Left lobe of liver (tissue), 2 donors: ENCODE results near the gene NOC4L. TPM values are rescaled to one million over a fixed set of nuclear protein-coding genes. Genes with fewer than 3 reads are reported as not detected.
A peak's percentile ranks its signal among the peaks of the same experiment; 100 is the strongest.

Experiments used
- ATAC-seq: fragments of 200-7000 bp; cut with Tn5 transposase; one replicate; pipeline ENCODE4 v1.9.1; 2020; ENCODE audit warnings: mild to moderate bottlenecking, moderate library complexity
- DNase-seq: peaks from one replicate; pipeline ENCODE4 v3.0.0-alpha.2; 2020; ENCODE audit warnings: low spot score
- total RNA-seq: library from RNA; stranded (reverse); gene quantifications from one replicate; pipeline ENCODE4 v1.2.1, GENCODE V29; 2021
- donor health status: DM: no; HTN: no; CAD: no; lungs with moderate emphysema.
- donor health status: DM: no; HTN: yes; CAD: no.

The NOC4L gene
- total RNA-seq, 1 donor from 2014 or later, result 9.9 TPM

- no peak for ATAC-seq
- DNase-seq, result no peak
These were observed 22.7 kb downstream of the NOC4L start for GRCh38 chr12:132166801-132167591.

GRCh38 chr12:132167611-132168310, 23.5 kb downstream of the NOC4L start:
- no peak for ATAC-seq
- DNase-seq, result no peak

- no peak for ATAC-seq
- DNase-seq, result no peak
These were observed 24.2 kb downstream of the NOC4L start for GRCh38 chr12:132168311-132169031.

- ATAC-seq (no peak), DNase-seq (no peak)
These were observed 25.1 kb downstream of the NOC4L start for GRCh38 chr12:132169376-132169775.

GRCh38 chr12:132170094-132170636, 25.9 kb downstream of the NOC4L start:
- no peak for DNase-seq
- no peak for ATAC-seq

- DNase-seq (no peak), ATAC-seq (no peak)
These were observed 26.5 kb downstream of the NOC4L start for GRCh38 chr12:132170637-132171292.

- DNase-seq (no peak), ATAC-seq (no peak)
These were observed 27.2 kb downstream of the NOC4L start for GRCh38 chr12:132171293-132171967.

- ATAC-seq, result no peak
- DNase-seq, result no peak
These were observed 27.8 kb downstream of the NOC4L start for GRCh38 chr12:132171968-132172521.

- ATAC-seq (no peak), DNase-seq (no peak)
These were observed 28.4 kb downstream of the NOC4L start for GRCh38 chr12:132172619-132173018.

GRCh38 chr12:132173135-132174014, 29.1 kb downstream of the NOC4L start:
- ATAC-seq (no peak), DNase-seq (no peak)

- DNase-seq, result no peak
- no peak for ATAC-seq
These were observed 30.0 kb downstream of the NOC4L start for GRCh38 chr12:132174015-132174838.

GRCh38 chr12:132174839-132175490, 30.7 kb downstream of the NOC4L start:
- ATAC-seq (peak; percentile 20), DNase-seq (no peak)

- ATAC-seq (no peak), DNase-seq (no peak)
These were observed 31.5 kb downstream of the NOC4L start for GRCh38 chr12:132175496-132176384.

GRCh38 chr12:132176385-132176919, 32.2 kb downstream of the NOC4L start:
- ATAC-seq, result peak; percentile 16
- DNase-seq, result no peak

- ATAC-seq (no peak), DNase-seq (no peak)
These were observed 32.8 kb downstream of the NOC4L start for GRCh38 chr12:132176920-132177551.

- DNase-seq (no peak), ATAC-seq (no peak)
These were observed 34.1 kb downstream of the NOC4L start for GRCh38 chr12:132178316-132178715.
